ENCODE data around the gene NPAS3. TPM values are rescaled to one million over a fixed set of nuclear protein-coding genes. Genes with fewer than 3 reads are reported as not detected.

The NPAS3 gene
- total RNA-seq, 1 experiment from 2014 or later = not detected

GRCh38 chr14:33849455-33849801 lies 910.7 kb downstream of the NPAS3 start:
- intact Hi-C loops (cut with micrococcal nuclease) = loop anchor here (1.0 to 10.0 kb wide), 3 partner anchors 249 to 1272 kb away; no protein-coding TSS in a partner anchor
- ATAC-seq = no peak; the same call in 1 of the 2 replicates
- POLR2A ChIA-PET = interaction anchor here (1.1 kb wide), 1 partner anchor 249 kb away, joined by 6 read pairs; no protein-coding TSS in a partner anchor

More at GRCh38 chr14:33849455-33849801, 910.7 kb downstream of the NPAS3 start:
- ChIA-PET CTCF (interaction anchor here (0.7 to 3.4 kb wide), 35 partner anchors 9 to 649 kb away, joined by 3 to 160 read pairs (median 4); no protein-coding TSS in a partner anchor), RAD21 (ENCODE audit: low non-redundant PET in 1 of 2, low total read pairs in 2 of 2, uncharacterized antibody in 2 of 2, unreplicated experiment in 2 of 2) (interaction anchor here (0.6 to 3.1 kb wide), 9 partner anchors 9 to 451 kb away, joined by 3 to 32 read pairs (median 4); no protein-coding TSS in a partner anchor)
- Histone ChIP-seq H3K27ac (ENCODE audit: low read depth, low read length) (no peak overlapping the region), H4K20me1 (ENCODE audit: insufficient read depth) (no peaks in the 10 kb centered on the region), H3K4me2 (ENCODE audit: low read length) (no peak overlapping the region), H3K9me2 (ENCODE audit: insufficient read depth) (no peaks in the 10 kb centered on the region), H3K9me3 (ENCODE audit: control insufficient read depth in 1 of 2, insufficient read depth in 1 of 2, low read depth in 1 of 2, low read length in 2 of 2) (no peaks in the 10 kb centered on the region), H3K36me3 (ENCODE audit: control insufficient read depth in 1 of 2, insufficient read depth in 2 of 2, low read length in 2 of 2) (no peaks in the 10 kb centered on the region), H3K4me3 (replicated peaks in 1 of 2; ENCODE audit: low read depth in 1 of 2, low read length in 2 of 2) (no peak overlapping the region), H3K27me3 (ENCODE audit: insufficient read depth, low read length) (no peaks in the 10 kb centered on the region), H3K9ac (ENCODE audit: low read length) (no peak overlapping the region), H3K79me2 (ENCODE audit: insufficient read depth, low read length) (no peaks in the 10 kb centered on the region), H3K4me1 (ENCODE audit: control insufficient read depth in 1 of 2, insufficient read depth in 2 of 2, low read length in 2 of 2) (peaks cover 0 to 4% of the 10 kb centered on the region in 2 experiments; a peak in 2 of 4 replicates), H2AFZ (ENCODE audit: low read depth, low read length, poor library complexity, severe bottlenecking) (no peak overlapping the region)
- no peak for DNase-seq (ENCODE audit: low read depth, low spot score)
- no TSS peak for BruUV-seq (replicated peaks)
- TF ChIP-seq ZBTB33 (IDR thresholded peaks at IDR 0.05; ENCODE audit: extremely low read depth, insufficient replicate concordance, low read length) (no peak), MAX (IDR thresholded peaks at IDR 0.05) (no peak), EGR1 (IDR thresholded peaks at IDR 0.05; ENCODE audit: low read depth) (no peak), POLR2A (IDR thresholded peaks at IDR 0.05; ENCODE audit: borderline replicate concordance, extremely low read depth, insufficient read depth, insufficient read length) (no peak), ZFX (IDR thresholded peaks at IDR 0.05) (no peak), ATF3 (IDR thresholded peaks at IDR 0.05) (no peak), ELF1 (IDR thresholded peaks at IDR 0.05; ENCODE audit: borderline replicate concordance, low read depth) (no peak), RAD21 (IDR thresholded peaks at IDR 0.05; ENCODE audit: low read depth) (no peak), CBX3 (IDR thresholded peaks at IDR 0.05; ENCODE audit: low read depth) (no peak), POLR2AphosphoS5 (IDR thresholded peaks at IDR 0.05; ENCODE audit: low read depth, low read length) (no peak), YY1 (IDR thresholded peaks at IDR 0.05; ENCODE audit: extremely low read depth, insufficient replicate concordance, low read depth, low read length) (no peak), JUND (IDR thresholded peaks at IDR 0.05) (no peak), SP1 (IDR thresholded peaks at IDR 0.05; ENCODE audit: low read depth) (no peak), CEBPB (IDR thresholded peaks at IDR 0.05; ENCODE audit: low read depth) (no peak), REST (IDR thresholded peaks at IDR 0.05; ENCODE audit: low read depth) (no peak), TCF7L2 (IDR thresholded peaks at IDR 0.05; ENCODE audit: borderline replicate concordance, extremely low read depth, insufficient read depth, insufficient read length) (no peak), ZNF274 (IDR thresholded peaks at IDR 0.05; ENCODE audit: low read depth, low read length) (no peak)
